DND-41 (cell line): ENCODE results near the gene SAMD4A.

Experiments
- ATAC-seq: fragments of 200-7000 bp; cut with Tn5 transposase; 3 replicates; pipeline ENCODE4 v1.9.1; 2021; ENCODE audit warnings: low read depth; ENCODE audit not compliant: insufficient read depth
- DNase-seq: peaks from one replicate; pipeline ENCODE4 v3.0.0-alpha.2; 2020
- H2AFZ ChIP-seq: 2 replicates; pipeline ENCODE4 v1.6.0; 2012; ENCODE audit warnings: low read depth, low read length
- H3K27ac ChIP-seq: 2 replicates; pipeline ENCODE4 v1.5.1; 2012; ENCODE audit warnings: low read length, inconsistent platforms
- H3K27me3 ChIP-seq: fragments of 200-600 bp; sonication (generic); 2 replicates; pipeline ENCODE4 v1.6.0; 2012; ENCODE audit warnings: low read length, mild to moderate bottlenecking, inconsistent platforms; ENCODE audit not compliant: insufficient read depth, poor library complexity
- H3K36me3 ChIP-seq: 2 replicates; pipeline ENCODE4 v1.5.1; 2012; ENCODE audit warnings: low read length, inconsistent platforms; ENCODE audit not compliant: insufficient read depth
- H3K4me1 ChIP-seq: 2 replicates; pipeline ENCODE4 v1.5.1; 2012; ENCODE audit warnings: mild to moderate bottlenecking, low read length; ENCODE audit not compliant: insufficient read depth
- H3K4me2 ChIP-seq: 2 replicates; pipeline ENCODE4 v1.6.0; 2012; ENCODE audit warnings: mild to moderate bottlenecking, moderate library complexity, low read length, inconsistent platforms; ENCODE audit not compliant: insufficient read depth
- H3K4me3 ChIP-seq, 2 experiments: fragments of 200-600 bp in 1 of 2; shearing (Covaris generic) in 1 of 2; 2 replicates each; pipeline ENCODE4 v1.5.1; 2012 to 2016; ENCODE audit warnings: inconsistent platforms in 2 of 2, low read length in 2 of 2, mild to moderate bottlenecking in 2 of 2, low read depth in 1 of 2, moderate library complexity in 1 of 2
- H3K79me2 ChIP-seq: 2 replicates; pipeline ENCODE4 v1.6.0; 2012; ENCODE audit warnings: low read length, inconsistent platforms; ENCODE audit not compliant: insufficient read depth
- H3K9ac ChIP-seq: 2 replicates; pipeline ENCODE4 v1.6.0; 2012; ENCODE audit warnings: low read depth, mild to moderate bottlenecking, inconsistent platforms, low read length, moderate library complexity
- H3K9me3 ChIP-seq: 2 replicates; pipeline ENCODE4 v1.5.1; 2012; ENCODE audit warnings: low read length, moderate library complexity, mild to moderate bottlenecking, inconsistent platforms; ENCODE audit not compliant: insufficient read depth, severe bottlenecking
- H4K20me1 ChIP-seq: 2 replicates; pipeline ENCODE4 v1.6.0; 2012; ENCODE audit warnings: low read length; ENCODE audit not compliant: insufficient read depth
- CTCF ChIP-seq: IDR thresholded peaks from 2 replicates; pipeline ENCODE4 v1.5.1; 2012; ENCODE audit warnings: borderline replicate concordance, low read length, moderate library complexity, mild to moderate bottlenecking; ENCODE audit not compliant: poor library complexity, severe bottlenecking; ENCODE audit errors: extremely low read depth
- EZH2 ChIP-seq: IDR thresholded peaks from 3 replicates; pipeline ENCODE4 v1.6.1; 2012; ENCODE audit warnings: borderline replicate concordance, low read depth, mild to moderate bottlenecking, moderate library complexity, low read length, inconsistent platforms; ENCODE audit not compliant: severe bottlenecking

Gene SAMD4A

GRCh38 chr14:54591866-54592265, 24.9 kb downstream of the SAMD4A start:
- ATAC-seq (no peak), DNase-seq (no peak)
- Histone ChIP-seq H3K9me3 (no peaks in the 10 kb centered on the region), H3K27ac (no peak overlapping the region), H3K4me3 (no peak overlapping the region), H3K4me2 (no peak overlapping the region), H2AFZ (no peak overlapping the region), H3K9ac (no peak overlapping the region), H3K79me2 (no peaks in the 10 kb centered on the region), H3K36me3 (no peaks in the 10 kb centered on the region), H4K20me1 (no peaks in the 10 kb centered on the region; the same call in 1 of the 2 replicates), H3K27me3 (peaks cover 14% of the 10 kb centered on the region), H3K4me1 (no peaks in the 10 kb centered on the region)
- TF ChIP-seq CTCF = no peak
- no peak for TF ChIP-seq EZH2

- H2AFZ ChIP-seq = no peak overlapping the region
- H3K4me1 ChIP-seq = no peaks in the 10 kb centered on the region
- no peaks in the 10 kb centered on the region for H3K36me3 ChIP-seq
- H3K4me2 ChIP-seq = no peak overlapping the region
- DNase-seq (no peak), ATAC-seq (no peak)
- H3K27ac ChIP-seq = no peak overlapping the region
- no peak overlapping the region for H3K4me3 ChIP-seq
- no peaks in the 10 kb centered on the region; the same call in 1 of the 2 replicates for H4K20me1 ChIP-seq
- TF ChIP-seq CTCF (no peak), EZH2 (no peak)
- H3K27me3 ChIP-seq = peaks cover 14% of the 10 kb centered on the region
- no peaks in the 10 kb centered on the region for H3K79me2 ChIP-seq
- H3K9ac ChIP-seq = no peak overlapping the region
- no peaks in the 10 kb centered on the region for H3K9me3 ChIP-seq
Measured at GRCh38 chr14:54593860-54594259, 26.9 kb downstream of the SAMD4A start.

GRCh38 chr14:54594537-54594936, 27.6 kb downstream of the SAMD4A start:
- no peak overlapping the region for H2AFZ ChIP-seq
- no peak overlapping the region for H3K27ac ChIP-seq
- no peak overlapping the region for H3K9ac ChIP-seq
- no peak overlapping the region for H3K4me3 ChIP-seq
- H4K20me1 ChIP-seq = no peaks in the 10 kb centered on the region; the same call in 1 of the 2 replicates
- ATAC-seq (no peak), DNase-seq (no peak)
- TF ChIP-seq CTCF (no peak), EZH2 (no peak)
- H3K36me3 ChIP-seq = no peaks in the 10 kb centered on the region
- H3K4me1 ChIP-seq = no peaks in the 10 kb centered on the region
- H3K4me2 ChIP-seq = no peak overlapping the region
- H3K9me3 ChIP-seq = no peaks in the 10 kb centered on the region
- no peaks in the 10 kb centered on the region for H3K79me2 ChIP-seq
- H3K27me3 ChIP-seq = peaks cover 16% of the 10 kb centered on the region
